22Rv1 (cell line): ENCODE measurements around the gene ATE1.

ENCODE experiments used
- H3K27ac ChIP-seq: fragments of 450-650 bp; 2 replicates; pipeline ENCODE4 v1.5.1; 2017
- CTCF ChIP-seq: fragments of 450-650 bp; IDR thresholded peaks from 2 replicates; pipeline ENCODE4 v1.5.1; 2017; ENCODE audit warnings: mild to moderate bottlenecking
- ZFX ChIP-seq: fragments of 450-650 bp; IDR thresholded peaks from 2 replicates; pipeline ENCODE4 v1.6.1; 2017; ENCODE audit warnings: antibody characterized with exemption, borderline replicate concordance

ATE1 gene

GRCh38 chr10:121753726-121754476 lies 173.9 kb downstream of the ATE1 start:
- H3K27ac ChIP-seq, result no peak overlapping the region
- TF ChIP-seq ZFX (no peak), CTCF (peak; percentile 45)

- no peak overlapping the region for H3K27ac ChIP-seq
- TF ChIP-seq CTCF (no peak), ZFX (no peak)
These were observed 176.6 kb downstream of the ATE1 start for GRCh38 chr10:121751191-121751760.

- H3K27ac ChIP-seq, result no peak overlapping the region
- TF ChIP-seq ZFX (no peak), CTCF (no peak)
These were observed 180.6 kb downstream of the ATE1 start for GRCh38 chr10:121747163-121747775.

- no peak overlapping the region for H3K27ac ChIP-seq
- TF ChIP-seq CTCF (no peak), ZFX (no peak)
These were observed 186.5 kb downstream of the ATE1 start for GRCh38 chr10:121741248-121741792.

GRCh38 chr10:121740069-121740468 lies 187.8 kb downstream of the ATE1 start:
- no peak overlapping the region for H3K27ac ChIP-seq
- no peak for TF ChIP-seq CTCF
- TF ChIP-seq ZFX, result no peak

GRCh38 chr10:121739114-121739513 lies 188.7 kb downstream of the ATE1 start:
- H3K27ac ChIP-seq, result no peak overlapping the region
- TF ChIP-seq ZFX, result no peak
- TF ChIP-seq CTCF, result no peak
